ENCODE measurements around the gene MUC20. TPM values are rescaled to one million over a fixed set of nuclear protein-coding genes. Genes with fewer than 3 reads are reported as not detected.

MUC20 gene
- polyA plus RNA-seq, 1 experiment = 0.48 TPM

- Histone ChIP-seq H3K36me3 (ENCODE audit: control insufficient read depth, insufficient read depth, low read length) (0 out of 2 replicates have a peak, but pooled peaks cover 1% of the 10 kb centered on the region), H3K4me3 (ENCODE audit: low read depth, low read length) (no peak overlapping the region), H3K27me3 (ENCODE audit: control insufficient read depth, insufficient read depth, low read length) (no peaks in the 10 kb centered on the region)
- TF ChIP-seq CTCF (IDR thresholded peaks at IDR 0.05; ENCODE audit: insufficient read depth, low read depth, low read length) = no peak
- no peak for DNase-seq (ENCODE audit: low read depth)
- ChIA-PET POLR2A (no interaction called here), CTCF (no interaction called here)
Observed at GRCh38 chr3:195700319-195700718, 20.5 kb upstream of the MUC20 start.

GRCh38 chr3:195701042-195701915, 19.5 kb upstream of the MUC20 start:
- ChIA-PET CTCF (interaction anchor here (0.8 kb wide), 1 partner anchor 11 kb away, joined by 3 read pairs; no protein-coding TSS in a partner anchor), POLR2A (no interaction called here)
- TF ChIP-seq CTCF (IDR thresholded peaks at IDR 0.05; ENCODE audit: insufficient read depth, low read depth, low read length) = no peak
- H3K27me3 ChIP-seq (ENCODE audit: control insufficient read depth, insufficient read depth, low read length) = no peaks in the 10 kb centered on the region
- no peak overlapping the region for H3K4me3 ChIP-seq (ENCODE audit: low read depth, low read length)
- 0 out of 2 replicates have a peak, but pooled peaks cover 1% of the 10 kb centered on the region for H3K36me3 ChIP-seq (ENCODE audit: control insufficient read depth, insufficient read depth, low read length)
- no peak for DNase-seq (ENCODE audit: low read depth)

GRCh38 chr3:195703776-195704175, 17.0 kb upstream of the MUC20 start:
- Histone ChIP-seq H3K27me3 (ENCODE audit: control insufficient read depth, insufficient read depth, low read length) (no peaks in the 10 kb centered on the region), H3K4me3 (ENCODE audit: low read depth, low read length) (no peak overlapping the region), H3K36me3 (ENCODE audit: control insufficient read depth, insufficient read depth, low read length) (no peaks in the 10 kb centered on the region)
- CTCF ChIA-PET = no interaction called here
- no peak for DNase-seq (ENCODE audit: low read depth)
- no peak for TF ChIP-seq CTCF (IDR thresholded peaks at IDR 0.05; ENCODE audit: insufficient read depth, low read depth, low read length)
- POLR2A ChIA-PET = no interaction called here

GRCh38 chr3:195704433-195704999, 16.3 kb upstream of the MUC20 start:
- ChIA-PET POLR2A (no interaction called here), CTCF (no interaction called here)
- no peak for TF ChIP-seq CTCF (IDR thresholded peaks at IDR 0.05; ENCODE audit: insufficient read depth, low read depth, low read length)
- Histone ChIP-seq H3K27me3 (ENCODE audit: control insufficient read depth, insufficient read depth, low read length) (no peaks in the 10 kb centered on the region), H3K36me3 (ENCODE audit: control insufficient read depth, insufficient read depth, low read length) (no peaks in the 10 kb centered on the region), H3K4me3 (ENCODE audit: low read depth, low read length) (no peak overlapping the region)
- no peak for DNase-seq (ENCODE audit: low read depth)

- TF ChIP-seq CTCF (IDR thresholded peaks at IDR 0.05; ENCODE audit: insufficient read depth, low read depth, low read length) = no peak
- no peaks in the 10 kb centered on the region for H3K27me3 ChIP-seq (ENCODE audit: control insufficient read depth, insufficient read depth, low read length)
- DNase-seq (ENCODE audit: low read depth) = no peak
- H3K4me3 ChIP-seq (ENCODE audit: low read depth, low read length) = no peak overlapping the region
- H3K36me3 ChIP-seq (ENCODE audit: control insufficient read depth, insufficient read depth, low read length) = no peaks in the 10 kb centered on the region
- CTCF ChIA-PET = no interaction called here
- POLR2A ChIA-PET = no interaction called here
Observed at GRCh38 chr3:195705081-195705991, 15.4 kb upstream of the MUC20 start.

Data from BJ (cell line).